GM21367 (cell line): ENCODE results near the gene TCF21.
"Not testable (repeated sequence)": the region's sequence is repeated elsewhere in the genome, so short reads cannot be mapped to it uniquely, and the experiment has no call there.

Experiments
- ATAC-seq: cut with Tn5 transposase; IDR thresholded peaks from one replicate; pipeline ENCODE4 v1.9.1; 2021; ENCODE audit not compliant: unreplicated experiment

TCF21 gene

DNA sequence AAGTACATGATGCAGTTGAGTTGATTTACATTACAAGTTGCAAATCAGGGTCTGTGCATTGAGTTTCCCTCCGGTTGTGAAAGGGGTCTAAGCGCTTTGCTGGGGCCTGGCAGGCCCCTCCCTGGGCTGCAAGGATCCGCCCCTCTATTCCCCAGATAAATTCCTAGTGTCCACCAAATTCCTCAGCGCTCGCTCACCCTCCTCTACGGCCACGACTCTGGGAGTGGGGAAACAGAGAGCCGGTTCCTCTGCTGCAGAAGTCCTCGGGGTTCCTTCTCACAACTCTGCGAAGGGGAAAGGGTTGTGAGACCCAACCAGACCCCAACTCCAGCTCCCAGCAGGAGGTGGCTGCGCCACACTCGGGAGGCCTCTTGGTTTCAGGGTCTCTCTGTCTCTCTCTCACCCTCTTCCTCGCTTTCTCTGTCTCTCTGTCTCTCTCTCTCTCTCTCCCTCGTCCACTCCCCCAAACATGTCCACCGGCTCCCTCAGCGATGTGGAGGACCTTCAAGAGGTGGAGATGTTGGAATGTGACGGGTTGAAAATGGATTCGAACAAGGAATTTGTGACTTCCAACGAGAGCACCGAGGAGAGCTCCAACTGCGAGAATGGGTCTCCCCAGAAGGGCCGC lies at the start of gene TCF21:
Gene TCF21 (plus strand): TSS at position 185 of the 628 bp plus-strand sequence. CDS start 285 bp downstream, at position 470.
- no peak for ATAC-seq

DNA sequence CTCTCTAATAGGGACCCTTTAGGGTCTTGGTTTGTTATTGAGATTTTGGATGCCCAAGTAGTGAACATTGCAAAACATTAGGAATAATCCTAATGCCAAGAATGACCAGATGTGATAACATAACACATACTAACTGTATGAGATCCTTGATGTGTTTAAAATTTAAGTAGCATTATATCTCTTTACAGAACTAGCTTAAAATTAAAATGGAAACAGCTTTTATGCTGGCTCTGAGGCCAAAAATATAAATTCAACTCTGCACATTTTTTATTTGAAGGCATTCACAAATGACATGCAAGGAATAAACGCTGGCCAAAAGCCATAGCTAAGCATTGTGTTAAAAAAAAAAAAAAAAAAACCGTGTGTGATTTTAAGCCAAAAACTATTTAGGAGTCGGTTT lies 47.7 kb upstream of the TCF21 start:
- no peak for ATAC-seq

DNA sequence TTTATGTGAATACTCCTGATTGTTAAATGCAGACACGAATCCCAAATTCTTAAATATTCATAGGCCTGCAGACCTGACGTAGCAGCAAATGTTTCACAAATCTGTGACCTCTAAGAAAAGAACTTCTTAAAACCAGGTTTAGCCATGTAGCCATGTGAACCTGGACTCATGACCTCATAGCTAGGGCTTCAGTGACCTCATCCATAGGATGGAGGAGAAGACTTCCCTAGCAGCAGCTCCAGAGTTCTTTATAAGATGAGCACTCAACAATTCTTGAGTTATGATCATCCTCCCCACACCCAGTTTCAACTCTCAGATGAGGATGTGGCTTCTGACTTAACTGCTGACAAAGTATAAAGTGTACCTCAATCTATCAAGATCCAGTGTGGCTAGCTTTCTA lies 45.8 kb upstream of the TCF21 start:
- ATAC-seq, result no peak

DNA sequence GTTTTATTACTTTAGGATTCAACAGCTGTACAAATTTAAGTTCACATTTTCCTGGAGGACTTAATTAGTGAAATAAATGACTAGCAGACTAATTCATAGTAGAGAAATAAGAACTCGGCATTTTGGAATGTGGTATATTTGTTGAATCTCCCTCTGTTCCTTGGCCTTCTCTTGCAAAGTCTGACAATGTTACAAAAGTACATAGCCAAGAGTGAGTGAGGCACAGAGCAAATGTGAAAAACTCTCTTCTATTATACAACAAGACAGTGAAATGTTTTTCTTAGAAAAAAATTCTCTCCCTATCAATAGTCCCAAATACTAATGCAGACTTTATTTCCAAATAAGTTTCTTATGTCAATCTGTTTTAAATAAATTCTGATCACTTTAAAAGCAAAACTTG lies 44.2 kb upstream of the TCF21 start:
- ATAC-seq, result no peak

DNA sequence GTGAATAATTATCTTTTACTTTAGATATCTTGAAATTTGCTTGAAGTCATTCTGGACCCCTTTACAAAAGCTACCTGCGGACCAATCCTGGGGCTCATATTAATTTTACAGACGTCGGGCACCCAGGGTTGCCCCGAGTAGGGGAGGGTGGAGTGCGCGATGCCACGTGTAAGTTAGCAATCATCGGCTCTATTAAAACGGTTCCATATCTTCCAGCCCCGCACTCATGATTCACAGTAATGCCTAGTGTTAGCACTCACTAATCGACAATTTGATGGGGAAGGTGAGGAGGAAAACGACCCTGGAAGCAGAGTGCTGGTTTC lies 34.9 kb upstream of the TCF21 start:
- no peak for ATAC-seq

DNA sequence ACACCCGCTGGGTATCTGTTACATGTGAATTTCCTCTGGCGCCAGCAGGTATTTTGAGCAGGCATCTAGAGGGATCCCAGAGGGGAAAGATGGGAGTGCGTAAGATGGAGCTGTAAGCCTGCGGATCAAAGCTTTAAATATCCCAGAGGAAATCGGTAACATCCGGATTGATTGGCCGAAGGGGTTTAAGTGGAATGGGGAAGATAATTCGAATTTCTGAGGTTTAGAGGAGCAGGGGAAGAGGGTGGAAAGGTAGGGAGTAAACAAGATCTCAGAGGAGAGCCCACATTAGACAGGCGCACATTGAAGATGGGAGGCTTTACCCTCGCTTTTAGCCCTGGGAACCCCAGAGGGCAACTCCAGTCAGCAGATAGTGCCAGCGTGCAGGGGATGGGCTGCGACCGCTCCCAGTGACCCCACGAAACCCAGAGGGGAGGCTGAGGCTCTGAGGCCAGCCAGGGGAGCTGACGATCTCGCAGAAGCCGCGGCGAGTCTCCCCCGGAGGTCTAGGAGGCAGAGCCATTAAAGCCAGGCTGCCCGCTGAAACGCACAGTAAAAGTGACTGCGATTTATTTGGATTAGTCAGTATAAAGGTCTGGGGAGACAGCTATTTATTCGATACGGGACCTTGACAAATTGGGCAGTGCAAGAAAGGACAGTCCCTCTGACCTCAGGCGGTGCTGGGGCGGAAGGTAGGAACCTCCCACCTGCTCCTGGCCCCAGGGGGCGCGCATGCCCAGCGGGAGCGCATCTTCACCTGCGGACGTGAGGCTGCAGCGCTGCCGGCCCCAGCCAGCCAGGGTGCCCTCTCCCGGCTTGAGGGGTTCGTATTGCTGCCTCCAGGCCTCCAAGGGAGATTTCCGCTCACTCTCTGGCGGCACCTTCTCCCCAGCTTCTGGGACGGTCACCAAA lies 34.3 kb upstream of the TCF21 start:
- no peak for ATAC-seq

DNA sequence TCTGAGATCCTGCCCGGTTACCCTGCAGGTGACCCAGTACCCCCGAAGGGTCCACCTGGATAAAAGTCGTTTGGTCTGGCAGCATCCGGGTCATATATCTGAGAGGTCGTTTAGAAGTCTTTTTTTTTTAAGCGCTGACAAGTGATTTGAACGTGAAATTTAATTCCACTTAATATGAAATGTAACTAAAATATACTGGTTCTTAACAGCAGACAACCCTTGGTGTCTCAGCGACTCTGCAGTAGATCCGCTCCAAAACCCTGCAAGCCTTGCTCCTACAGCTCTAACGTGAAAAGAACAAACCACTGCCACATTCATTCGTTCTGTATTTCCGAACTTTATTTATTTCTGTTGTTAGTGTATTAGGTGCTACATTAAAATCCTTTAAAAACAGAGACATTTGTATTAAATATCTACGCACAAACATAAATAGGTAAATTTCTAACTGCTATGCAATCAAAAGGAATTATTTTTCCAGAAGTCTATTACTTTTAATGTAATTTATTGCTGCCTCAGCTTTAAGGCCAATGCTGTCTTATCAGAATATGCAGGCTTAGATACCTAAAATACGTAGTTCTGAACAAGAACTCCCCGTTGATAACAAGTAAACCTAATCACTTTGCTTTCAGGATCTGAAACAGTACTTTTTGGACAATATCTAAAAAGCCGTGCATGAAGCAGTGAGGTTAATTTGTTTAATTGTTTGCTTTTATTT lies 33.5 kb upstream of the TCF21 start:
- ATAC-seq, result no peak

DNA sequence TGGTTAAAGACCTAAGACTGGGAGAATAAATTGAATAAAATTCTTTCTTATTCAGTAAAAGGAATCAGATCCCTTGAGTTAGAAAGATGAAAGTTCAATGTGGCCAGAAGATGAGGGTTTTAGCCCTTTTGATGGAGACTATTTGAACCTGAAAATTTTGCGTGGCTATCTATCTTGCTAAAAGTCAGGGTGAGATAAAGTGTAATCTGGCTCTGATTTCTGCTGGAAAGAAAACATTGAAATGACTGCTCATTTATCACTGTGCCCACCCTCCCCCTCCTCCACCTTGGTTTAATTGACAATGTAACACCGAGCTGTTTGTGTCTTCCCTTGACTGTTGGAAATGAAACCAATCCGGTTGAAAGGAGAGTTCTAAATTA lies 32.9 kb upstream of the TCF21 start:
- no peak for ATAC-seq

DNA sequence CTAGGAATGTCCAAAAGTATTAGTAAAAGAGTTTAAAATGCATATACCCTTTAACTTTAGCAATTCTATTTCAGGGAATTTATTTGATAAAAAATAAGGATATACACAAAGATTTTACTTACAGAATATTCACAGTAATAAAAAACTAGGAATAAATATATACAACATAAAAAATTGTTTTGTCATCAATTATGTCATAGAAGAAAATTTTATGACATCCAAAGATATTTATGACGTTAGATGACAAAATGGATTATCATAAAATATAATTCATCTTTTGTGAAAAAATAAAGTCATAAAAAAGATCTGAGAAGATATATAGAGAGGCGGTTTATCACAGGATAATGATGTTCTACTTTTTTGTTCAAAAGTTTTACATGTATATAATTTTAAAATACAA lies 32.0 kb upstream of the TCF21 start:
- ATAC-seq, result no peak

DNA sequence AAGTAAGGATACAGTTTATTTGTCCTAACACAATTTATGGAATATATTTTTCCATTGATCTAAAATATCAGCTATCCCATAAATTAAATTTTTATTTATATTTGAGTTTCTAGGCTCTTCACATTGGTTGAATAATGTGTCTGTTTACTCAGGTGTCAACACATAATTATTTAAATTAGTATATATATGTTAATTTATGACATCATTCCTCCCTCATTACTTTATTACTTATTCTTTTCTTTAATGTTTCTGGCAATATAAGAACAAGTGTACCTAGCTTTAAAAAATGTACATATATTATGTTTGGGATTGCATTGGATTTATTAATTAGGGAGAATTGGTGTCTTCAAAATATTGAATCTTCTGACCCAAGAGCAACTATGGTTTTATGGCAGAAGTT lies 31.2 kb upstream of the TCF21 start:
- ATAC-seq, result no peak

DNA sequence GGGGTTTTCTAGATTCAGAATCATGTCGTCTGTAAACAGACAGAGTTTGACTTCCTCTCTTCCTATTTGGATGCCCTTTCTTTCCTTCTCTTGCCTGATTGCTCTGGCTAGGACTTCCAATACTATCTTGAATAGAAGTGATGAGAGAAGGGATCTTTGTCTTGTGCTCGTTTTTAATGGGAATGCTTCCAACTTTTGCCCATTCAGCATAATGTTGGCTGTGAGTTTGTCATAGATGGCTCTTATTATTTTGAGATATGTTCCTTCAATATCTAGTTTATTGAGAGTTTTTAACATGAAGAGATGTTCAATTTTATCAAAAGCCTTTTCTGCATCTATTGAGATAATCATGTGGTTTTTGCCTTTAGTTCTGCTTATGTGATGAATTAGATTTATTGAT lies 27.6 kb upstream of the TCF21 start:
- not testable (repeated sequence) for ATAC-seq

DNA sequence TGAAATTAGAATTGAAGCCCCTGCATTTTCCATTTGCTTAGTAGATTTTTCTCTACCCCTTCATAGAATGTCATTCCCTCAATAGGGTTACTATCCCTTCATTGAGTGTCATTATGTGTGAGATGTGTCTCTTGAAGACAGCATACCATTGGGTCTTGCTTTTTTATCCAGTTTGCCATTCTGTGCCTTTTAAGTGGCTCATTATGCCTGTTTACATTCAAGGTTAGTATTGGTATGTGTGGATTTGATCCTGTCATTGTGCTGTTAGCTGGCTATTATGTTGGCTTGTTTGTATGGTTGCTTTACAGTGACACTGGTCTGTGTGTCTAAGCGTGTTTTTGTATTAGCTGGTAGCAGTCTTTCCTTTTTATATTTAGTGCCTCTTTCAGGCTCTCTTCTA lies 25.7 kb upstream of the TCF21 start:
- ATAC-seq, result no peak

DNA sequence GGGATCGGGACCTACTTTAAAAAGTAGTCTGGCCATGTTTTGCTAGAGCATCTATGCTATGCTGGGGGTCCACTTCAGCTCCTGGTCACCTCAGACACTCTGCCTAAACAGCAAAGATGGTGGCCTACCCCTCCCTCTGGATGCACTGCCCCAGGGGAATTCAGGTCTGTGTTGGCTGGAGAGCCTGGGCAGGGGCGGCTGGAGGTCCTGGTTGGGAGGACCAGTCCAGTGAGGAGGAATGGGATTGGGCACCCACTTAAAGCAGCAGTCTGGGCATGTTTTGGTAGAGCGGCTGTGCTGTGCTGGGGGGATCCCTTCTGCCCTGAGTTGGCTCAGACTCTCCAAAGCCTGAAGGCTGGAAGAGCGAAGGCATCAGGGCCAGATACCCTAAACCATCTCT lies 23.2 kb upstream of the TCF21 start:
- no peak for ATAC-seq

DNA sequence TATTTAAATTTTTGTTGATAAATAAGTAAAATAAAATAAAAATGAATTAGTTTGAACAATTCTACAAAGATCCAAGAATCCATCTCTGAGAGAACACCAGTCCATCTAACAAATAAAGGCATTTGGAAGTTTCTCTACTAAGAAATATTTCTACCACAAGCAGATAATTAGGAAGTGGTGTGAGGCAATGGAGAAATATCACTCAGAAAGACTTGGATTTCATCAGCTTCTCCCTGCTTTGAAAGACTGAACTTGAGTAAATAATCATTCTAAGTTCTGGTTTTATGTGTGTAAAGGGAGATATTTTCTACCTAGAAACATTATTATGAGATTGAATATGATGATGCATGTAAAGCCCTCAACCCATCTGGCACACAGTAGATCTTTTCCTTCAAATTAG lies 17.8 kb upstream of the TCF21 start:
- ATAC-seq, result no peak

DNA sequence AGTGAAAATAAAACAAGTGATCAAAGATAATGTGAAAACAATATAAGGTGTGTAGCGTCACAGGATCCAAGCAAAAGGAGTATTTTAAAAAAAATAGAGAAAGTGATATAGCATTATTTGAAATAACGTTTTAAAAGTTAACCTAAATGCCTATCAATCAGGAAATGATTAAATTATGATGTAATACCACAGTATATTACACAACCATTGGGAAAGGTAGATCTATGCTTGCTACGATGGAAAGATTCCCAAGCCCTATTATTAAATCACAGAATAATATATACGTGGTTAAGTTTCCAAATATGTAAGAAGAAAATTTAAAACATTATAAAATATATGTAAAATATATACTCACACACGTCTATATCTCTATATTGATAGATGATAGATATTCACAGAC lies 15.4 kb upstream of the TCF21 start:
- ATAC-seq, result no peak

DNA sequence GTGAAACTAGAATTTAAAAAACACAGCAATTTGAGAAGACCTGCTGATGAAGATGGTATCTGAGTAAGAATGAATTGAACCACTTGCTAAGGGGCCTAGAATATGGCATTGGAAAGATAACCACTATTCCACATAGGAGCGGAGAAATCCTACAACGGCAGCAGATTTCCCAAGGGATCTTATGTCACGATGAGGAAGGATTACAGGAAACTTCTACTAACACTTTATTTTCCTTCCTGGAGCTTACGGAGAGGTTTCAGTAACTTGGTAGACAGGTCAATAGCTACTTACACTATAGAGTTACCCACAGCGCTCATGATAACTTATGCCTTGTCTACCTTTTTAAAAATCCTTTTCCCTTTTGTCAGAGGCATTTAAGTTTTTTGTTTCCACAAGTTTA lies 11.8 kb upstream of the TCF21 start:
- no peak for ATAC-seq

DNA sequence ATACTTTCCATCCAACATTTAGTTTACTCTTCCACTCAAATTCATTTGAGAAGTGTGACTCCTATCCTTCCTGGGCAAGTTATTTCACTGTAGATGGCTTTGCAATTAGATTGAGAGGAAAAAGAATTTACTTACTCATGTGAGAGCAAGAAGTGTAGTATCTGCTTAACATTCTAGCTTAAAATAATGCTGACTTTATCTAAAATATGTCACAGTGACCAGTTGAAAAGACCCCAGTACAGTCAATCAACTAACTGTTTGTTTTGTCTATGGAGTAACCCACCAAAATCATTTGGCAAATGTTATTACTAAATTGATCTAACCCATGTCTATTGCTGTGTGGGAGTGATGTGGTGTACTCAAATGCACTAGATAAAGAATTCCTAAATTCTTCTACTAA lies 8.9 kb upstream of the TCF21 start:
- no peak for ATAC-seq

DNA sequence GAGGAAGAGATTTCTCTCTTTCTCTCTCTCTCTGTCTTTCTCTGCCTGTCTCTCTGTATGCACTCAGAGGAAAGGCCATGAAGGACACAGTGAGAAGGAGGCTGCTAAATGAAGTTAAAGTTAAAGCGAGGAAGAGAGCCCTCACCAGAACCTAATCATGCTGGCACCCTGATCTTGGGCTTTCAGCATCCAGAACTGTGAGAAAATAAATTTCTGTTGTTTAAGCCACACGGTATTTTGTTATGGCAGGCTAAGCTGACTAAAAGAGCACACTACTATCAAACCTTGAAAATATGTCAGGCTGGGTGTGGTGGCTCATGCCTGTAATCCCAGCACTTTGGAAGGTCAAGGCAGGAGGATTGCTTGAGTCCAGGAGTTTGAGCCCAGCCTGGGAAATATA lies 8.0 kb upstream of the TCF21 start:
- no peak for ATAC-seq

DNA sequence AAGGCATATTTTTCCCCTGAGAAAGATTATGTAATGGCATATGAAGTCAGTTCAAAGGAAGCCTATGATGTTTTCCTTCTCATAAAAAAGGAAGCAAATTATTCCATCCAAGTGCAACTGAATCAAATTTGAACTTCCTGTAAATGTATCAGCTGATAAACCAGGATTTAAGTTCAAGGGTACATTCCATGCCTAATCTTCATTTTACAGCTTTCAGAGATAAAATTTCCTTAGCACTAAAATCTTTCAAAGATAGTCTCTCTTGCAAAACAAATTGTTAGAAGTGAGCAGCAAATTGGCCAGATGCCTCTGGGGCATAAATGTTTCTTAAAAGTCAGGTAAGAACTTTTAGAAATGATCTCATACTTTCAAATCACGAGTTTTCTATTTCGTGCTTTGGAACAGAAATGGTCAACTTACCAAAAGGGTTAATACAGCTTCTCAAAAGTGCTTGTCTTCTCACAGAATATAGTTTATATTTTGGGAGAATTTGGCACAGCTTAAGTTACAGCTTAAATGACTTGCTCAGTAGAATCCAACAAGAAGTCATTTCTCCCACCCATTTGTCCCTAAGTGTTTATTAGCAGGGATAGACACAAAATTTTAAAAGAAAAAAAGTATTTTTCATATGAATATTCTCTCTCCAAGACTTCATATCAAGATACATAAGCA lies 2.7 kb upstream of the TCF21 start:
- ATAC-seq, result no peak

DNA sequence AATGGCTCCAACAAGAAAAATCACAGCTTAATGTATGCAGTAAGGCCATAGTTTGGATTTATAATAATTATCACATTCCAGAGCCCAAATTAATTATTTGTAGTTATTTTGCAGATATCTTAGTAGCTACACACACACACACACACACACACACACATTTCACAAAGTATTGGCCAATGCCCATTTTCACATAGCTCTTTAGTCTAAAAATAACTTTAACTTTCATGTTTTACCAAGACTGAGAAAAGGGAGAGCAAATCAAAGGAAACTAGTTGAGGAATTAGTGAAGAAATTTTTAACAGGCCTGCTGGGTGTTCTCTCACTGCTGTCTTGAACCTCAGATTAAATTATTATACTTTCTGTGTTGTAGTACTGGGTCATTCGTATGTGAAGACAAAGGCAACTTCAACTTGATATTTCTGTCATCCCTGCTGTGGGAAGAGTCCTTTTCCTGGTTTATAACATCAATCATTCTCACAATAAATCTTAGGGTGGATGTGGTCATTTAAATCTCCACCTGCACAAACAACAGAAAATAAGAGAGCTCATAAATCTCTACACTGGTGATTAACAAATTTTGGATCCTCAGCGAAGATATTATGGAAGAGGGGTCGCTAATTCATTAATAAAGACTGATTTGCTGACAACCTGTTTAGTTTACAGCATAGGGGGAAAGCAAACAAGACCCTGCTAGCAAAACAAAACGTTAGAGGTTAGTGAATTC lies 1.6 kb upstream of the TCF21 start:
- ATAC-seq, result no peak

DNA sequence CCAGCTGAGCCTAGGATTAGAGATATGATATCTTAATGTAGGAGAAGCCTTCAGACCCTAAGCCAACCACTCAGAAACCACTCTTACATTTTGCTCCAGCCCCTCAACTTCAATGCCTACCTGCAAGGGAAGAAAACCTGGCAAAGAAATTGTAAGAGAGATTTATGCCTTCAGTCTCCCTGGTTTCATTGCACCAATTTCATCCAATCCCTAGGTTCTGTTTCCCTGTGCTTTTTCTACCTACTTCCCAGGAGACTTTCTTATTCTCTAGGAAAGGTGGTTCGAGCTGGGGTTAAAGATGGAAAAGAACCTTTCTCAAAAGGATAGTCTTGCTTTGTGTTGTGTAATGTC lies 1.1 kb upstream of the TCF21 start:
- no peak for ATAC-seq
